ENCODE results near the gene PLEK.

- TF ChIP-seq PATZ1 (CRISPR knock-in tag; IDR thresholded peaks at IDR 0.05; ENCODE audit: borderline replicate concordance) (no peak), CREB5 (CRISPR knock-in tag; IDR thresholded peaks at IDR 0.05; ENCODE audit: low read depth) (no peak), ZFP3 (CRISPR knock-in tag; IDR thresholded peaks at IDR 0.05) (no peak), SNAI2 (CRISPR knock-in tag; IDR thresholded peaks at IDR 0.05) (no peak), RARB (CRISPR knock-in tag; IDR thresholded peaks at IDR 0.05) (no peak), ZNF565 (CRISPR knock-in tag; conservative IDR thresholded peaks at IDR 0.05; ENCODE audit: low read depth) (no peak), ZNF8 (CRISPR knock-in tag; IDR thresholded peaks at IDR 0.05) (no peak), POU6F1 (CRISPR knock-in tag; IDR thresholded peaks at IDR 0.05; ENCODE audit: borderline replicate concordance, low read depth) (no peak), ARNTL (CRISPR knock-in tag; IDR thresholded peaks at IDR 0.05; ENCODE audit: borderline replicate concordance, low read depth) (no peak)
These were observed 34.4 kb upstream of the PLEK start for GRCh38 chr2:68330691-68331090.

All from SK-N-SH treated with all-trans-retinoic acid at 6 μM for 48 hours (cell line).